MM.1S (cell line): ENCODE results near the gene DHH.

ENCODE experiments used
- EZH2phosphoT487 ChIP-seq: fragments of 300-600 bp; sonication (generic); IDR thresholded peaks from 2 replicates; pipeline ENCODE4 v1.6.1; 2018; ENCODE audit warnings: antibody characterized with exemption, low read length
- TF ChIP-seq, protein P1 (sequence below): fragments of 300-600 bp; sonication (generic); IDR thresholded peaks from 2 replicates; pipeline ENCODE4 v1.5.1; 2016; ENCODE audit warnings: antibody characterized with exemption, low read length, mixed read lengths

DNA sequence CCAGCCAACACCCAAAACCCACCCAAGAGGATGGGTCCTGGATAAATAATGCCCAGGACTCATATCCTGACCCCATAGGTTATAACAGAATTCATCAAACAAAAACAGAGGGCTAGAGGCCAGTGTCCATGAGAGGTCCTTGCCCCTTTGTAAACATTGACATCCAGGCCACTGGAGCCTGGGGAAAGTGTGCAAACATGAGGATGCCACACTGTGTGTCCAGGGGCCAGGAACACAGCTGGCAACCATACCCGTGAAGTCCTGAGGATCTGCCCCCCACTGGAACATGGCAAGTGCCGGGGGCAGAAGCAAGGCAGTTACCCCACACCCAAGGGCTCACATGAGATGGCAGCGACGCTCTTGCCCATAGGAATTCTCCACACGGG lies 29.8 kb downstream of the DHH start:
- TF ChIP-seq EZH2phosphoT487, result no peak
- TF ChIP-seq, protein P1, sequence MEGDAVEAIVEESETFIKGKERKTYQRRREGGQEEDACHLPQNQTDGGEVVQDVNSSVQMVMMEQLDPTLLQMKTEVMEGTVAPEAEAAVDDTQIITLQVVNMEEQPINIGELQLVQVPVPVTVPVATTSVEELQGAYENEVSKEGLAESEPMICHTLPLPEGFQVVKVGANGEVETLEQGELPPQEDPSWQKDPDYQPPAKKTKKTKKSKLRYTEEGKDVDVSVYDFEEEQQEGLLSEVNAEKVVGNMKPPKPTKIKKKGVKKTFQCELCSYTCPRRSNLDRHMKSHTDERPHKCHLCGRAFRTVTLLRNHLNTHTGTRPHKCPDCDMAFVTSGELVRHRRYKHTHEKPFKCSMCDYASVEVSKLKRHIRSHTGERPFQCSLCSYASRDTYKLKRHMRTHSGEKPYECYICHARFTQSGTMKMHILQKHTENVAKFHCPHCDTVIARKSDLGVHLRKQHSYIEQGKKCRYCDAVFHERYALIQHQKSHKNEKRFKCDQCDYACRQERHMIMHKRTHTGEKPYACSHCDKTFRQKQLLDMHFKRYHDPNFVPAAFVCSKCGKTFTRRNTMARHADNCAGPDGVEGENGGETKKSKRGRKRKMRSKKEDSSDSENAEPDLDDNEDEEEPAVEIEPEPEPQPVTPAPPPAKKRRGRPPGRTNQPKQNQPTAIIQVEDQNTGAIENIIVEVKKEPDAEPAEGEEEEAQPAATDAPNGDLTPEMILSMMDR, result no peak
